GM18519 (cell line): ENCODE measurements around the gene GTSE1.

Source experiments
- ATAC-seq: cut with Tn5 transposase; IDR thresholded peaks from one replicate; pipeline ENCODE4 v1.9.1; 2021; ENCODE audit warnings: mild to moderate bottlenecking, moderate library complexity; ENCODE audit not compliant: unreplicated experiment, low FRiP score

The GTSE1 gene

DNA sequence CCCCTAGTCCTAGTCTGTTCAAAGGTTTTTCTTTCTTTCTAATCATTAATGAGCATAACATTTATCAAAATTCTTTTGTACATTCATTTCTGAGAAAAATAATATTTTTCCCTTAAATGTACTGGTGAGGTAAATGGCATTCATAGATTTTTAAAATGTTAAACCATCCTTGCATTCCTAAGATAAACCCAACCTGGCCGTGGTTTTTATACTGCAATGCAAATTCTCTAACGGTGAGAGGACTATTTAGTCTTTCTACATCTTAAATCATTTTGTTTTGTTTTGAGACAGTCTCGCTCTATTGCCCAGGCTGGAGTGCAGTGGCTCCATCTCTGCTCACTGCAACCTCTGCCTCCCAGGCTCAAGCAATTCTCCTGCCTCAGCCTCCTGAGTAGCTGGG is 79.4 kb downstream of the GTSE1 start:
- no peak for ATAC-seq

DNA sequence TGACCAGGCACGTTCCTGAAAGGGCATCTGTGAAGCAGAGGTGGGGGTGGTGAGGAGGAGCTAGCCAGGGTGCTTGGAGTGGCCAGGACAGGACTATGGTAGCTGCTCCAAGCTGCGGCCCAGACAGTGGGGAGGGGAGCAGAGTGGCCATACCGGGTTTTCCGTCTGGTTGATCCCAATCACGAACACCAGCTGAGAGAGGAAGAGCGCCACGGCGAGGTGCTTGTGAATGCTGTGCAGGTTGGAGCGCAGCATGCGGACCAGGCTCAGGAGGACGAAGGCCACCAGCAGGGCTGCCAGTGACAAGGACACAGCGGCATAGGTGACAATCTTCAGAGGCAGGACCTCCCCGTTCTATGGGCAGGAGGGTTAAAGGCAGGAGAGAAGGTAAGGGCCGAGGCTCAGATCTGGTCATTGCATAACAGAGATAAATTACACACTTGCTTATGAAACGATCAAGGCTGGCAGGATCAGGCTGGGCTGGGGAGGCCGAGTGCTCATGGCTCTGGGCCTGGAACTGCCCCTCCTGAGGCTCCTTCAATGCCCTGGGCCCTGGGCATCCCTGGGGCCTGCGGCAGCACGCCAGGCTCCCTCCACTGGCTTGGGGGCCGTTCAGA is 80.3 kb downstream of the GTSE1 start:
- no peak for ATAC-seq

DNA sequence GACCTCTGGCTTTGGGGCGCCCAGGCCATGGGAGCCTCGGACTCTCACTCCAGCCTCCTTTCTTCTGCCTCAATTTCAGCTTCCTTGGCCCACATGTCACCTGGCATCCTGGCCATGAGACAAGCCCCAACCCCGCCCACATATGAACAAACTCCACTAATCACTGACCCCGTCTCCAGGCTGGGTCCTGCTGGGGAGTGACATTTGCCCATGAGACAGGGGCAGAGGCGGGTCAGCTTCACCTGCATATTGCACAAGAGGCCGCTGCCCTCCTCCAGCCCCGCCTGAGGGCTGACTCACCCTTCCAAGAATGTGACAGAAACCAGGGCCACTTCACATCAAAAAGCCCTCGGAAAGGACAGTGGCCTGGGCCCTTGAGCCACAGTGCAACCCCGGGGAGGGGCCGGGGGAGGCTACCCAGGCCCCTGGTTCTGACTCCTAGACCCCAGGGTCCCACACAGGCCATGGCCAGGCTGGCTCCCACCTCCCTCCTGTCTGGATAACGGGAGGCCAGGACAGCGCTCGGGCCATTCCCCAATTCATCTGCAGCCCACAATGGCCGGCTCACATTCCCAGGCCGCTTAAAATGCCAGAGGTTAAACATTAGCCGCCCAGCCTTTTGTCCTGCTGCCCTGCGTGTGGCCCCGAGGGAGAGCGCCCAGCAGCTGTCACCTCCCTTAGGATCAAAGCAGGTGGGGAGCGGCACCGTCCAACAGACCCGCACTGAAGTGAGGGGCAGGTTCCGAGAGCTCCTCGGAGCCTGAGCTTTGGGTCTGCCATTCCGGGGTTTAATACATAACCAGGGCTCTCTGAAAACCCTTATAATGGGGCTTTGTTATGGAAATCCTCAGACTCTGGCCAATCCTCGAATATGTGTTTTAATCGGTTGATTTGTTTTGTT is 81.1 kb downstream of the GTSE1 start:
- no peak for ATAC-seq

DNA sequence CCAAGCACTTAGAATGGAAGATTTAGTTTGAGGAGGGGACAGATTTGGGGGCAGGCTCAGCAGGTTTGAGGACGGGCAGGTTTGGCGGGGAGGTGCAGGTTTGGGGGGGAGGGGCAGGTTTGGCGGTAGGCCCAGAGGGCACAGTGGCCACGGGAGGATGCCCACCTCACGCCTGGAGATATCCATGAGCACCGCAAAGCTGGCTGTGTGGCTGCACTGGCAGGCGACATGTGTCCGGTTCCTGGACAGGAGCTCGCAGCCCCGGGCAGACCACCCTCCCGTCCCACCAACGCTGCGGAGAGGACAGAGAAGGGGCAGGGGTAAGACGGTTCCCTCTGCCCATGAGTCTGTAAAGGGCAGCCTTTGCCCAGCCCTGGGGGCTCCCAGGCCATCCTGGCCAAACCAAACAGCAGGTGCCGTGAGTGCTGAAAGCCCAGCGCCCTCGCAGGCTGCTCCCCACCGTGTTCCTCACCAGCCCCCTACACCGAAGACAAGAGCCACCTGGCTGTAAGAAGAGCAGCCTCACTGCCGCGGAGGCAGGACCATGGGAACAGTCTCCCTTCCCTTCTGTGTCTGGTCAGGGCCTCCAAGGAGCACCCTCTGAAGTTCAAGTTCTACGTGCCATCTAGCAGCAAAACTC is 81.9 kb downstream of the GTSE1 start:
- no peak for ATAC-seq

DNA sequence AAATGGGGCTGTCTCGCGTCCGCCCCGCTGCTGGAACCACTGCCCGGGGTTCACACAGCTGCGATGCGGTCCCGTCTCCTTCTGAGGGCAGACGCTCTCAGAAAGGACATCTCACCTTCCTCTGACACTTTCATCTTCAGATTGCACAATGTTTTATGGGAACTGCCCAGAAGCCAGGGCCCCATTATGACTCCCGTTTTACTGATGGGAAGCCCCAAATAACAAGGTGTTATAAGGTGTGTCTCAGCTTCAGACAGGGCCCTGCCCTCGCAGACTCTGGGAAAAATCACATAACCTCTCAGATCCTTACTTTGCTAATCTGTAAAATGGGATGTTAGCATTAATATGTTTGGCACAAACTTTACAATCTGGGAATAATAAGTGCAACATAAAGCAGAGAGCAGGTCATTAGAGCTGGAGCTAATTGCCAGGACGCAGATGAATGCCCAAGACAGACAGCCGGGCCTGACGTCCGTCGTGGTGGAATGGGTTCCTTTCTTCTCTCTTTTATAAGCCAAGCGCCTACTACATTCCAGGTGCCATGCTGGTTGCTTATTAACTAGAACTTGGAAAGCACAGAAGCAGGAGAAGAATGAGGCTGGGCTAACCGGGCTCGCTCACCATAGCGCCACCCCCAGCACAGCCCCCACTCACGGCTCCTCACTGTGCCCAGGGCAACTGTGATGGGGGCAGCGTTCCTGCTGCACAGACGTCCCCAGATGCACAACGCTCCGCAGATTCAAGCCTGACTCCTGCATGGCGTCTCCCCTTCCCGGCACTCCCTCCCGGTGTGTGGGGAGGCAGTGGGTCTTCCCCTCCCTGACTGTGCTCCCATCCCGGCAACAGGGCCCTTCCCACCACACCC is 82.6 kb downstream of the GTSE1 start:
- no peak for ATAC-seq

DNA sequence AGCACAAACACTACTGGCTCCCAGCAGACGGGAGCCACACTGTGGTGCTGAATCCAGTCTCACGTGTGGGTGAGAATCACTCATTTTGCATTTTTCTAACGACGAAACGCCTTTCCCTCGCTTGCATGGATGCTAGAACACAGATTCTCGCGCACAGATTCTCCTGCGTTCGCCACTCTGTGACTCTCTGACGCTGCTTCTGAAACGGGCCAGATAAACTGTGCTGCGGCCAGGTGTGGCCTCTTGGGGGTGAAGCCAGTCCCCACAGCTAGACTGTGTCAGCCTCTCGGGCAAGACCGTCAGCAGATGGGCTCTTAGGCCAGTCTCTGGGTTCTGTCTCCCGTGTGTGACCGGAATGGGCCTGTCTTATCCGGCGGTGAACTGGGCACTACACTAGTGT is 83.4 kb downstream of the GTSE1 start:
- no peak for ATAC-seq
